ENCODE data around the gene PDIK1L. TPM values are rescaled to one million over a fixed set of nuclear protein-coding genes. Genes with fewer than 3 reads are reported as not detected.
"Not testable (repeated sequence)": the region's sequence is repeated elsewhere in the genome, so short reads cannot be mapped to it uniquely, and the experiment has no call there.

The PDIK1L gene
- total RNA-seq, 1 donor from 2014 or later = 11.2 TPM

- ATAC-seq (no peak), DNase-seq (ENCODE audit: low spot score) (no peak)
- intact Hi-C loops (cut with DNase I) = no loop called here
These were observed 27.5 kb upstream of the PDIK1L start for GRCh38 chr1:26084091-26084561.

GRCh38 chr1:26084844-26085243 lies 26.8 kb upstream of the PDIK1L start:
- intact Hi-C loops (cut with DNase I) = no loop called here
- ATAC-seq (no peak), DNase-seq (ENCODE audit: low spot score) (no peak)

- intact Hi-C loops (cut with DNase I) = no loop called here
These were observed 22.5 kb upstream of the PDIK1L start for GRCh38 chr1:26089125-26089524.

GRCh38 chr1:26090893-26091292 lies 20.7 kb upstream of the PDIK1L start:
- ATAC-seq (no peak), DNase-seq (ENCODE audit: low spot score) (no peak)
- intact Hi-C loops (cut with DNase I) = no loop called here

More at GRCh38 chr1:26089125-26089524, 22.5 kb upstream of the PDIK1L start:
- DNase-seq (ENCODE audit: low spot score) (no peak), ATAC-seq (no peak)

GRCh38 chr1:26092422-26092821 lies 19.2 kb upstream of the PDIK1L start:
- no peak for ATAC-seq
- DNase-seq (ENCODE audit: low spot score) = no peak
- intact Hi-C loops (cut with DNase I) = no loop called here

- ATAC-seq; DNase-seq (ENCODE audit: low spot score); intact Hi-C loops (cut with DNase I): not testable (repeated sequence)
These were observed 18.1 kb upstream of the PDIK1L start for GRCh38 chr1:26093569-26093968.

- intact Hi-C loops (cut with DNase I) = no loop called here
- peak; percentile 22 for ATAC-seq
- no peak for DNase-seq (ENCODE audit: low spot score)
These were observed 17.5 kb upstream of the PDIK1L start for GRCh38 chr1:26094076-26094669.

GRCh38 chr1:26094677-26095383 lies 16.8 kb upstream of the PDIK1L start:
- intact Hi-C loops (cut with DNase I) = no loop called here
- ATAC-seq = peak; percentile 67
- DNase-seq (ENCODE audit: low spot score) = no peak

- intact Hi-C loops (cut with DNase I) = no loop called here
- ATAC-seq = no peak
- DNase-seq (ENCODE audit: low spot score) = no peak
These were observed 15.2 kb upstream of the PDIK1L start for GRCh38 chr1:26096471-26096870.

- no peak for DNase-seq (ENCODE audit: low spot score)
- no peak for ATAC-seq
- intact Hi-C loops (cut with DNase I) = no loop called here
These were observed 13.9 kb upstream of the PDIK1L start for GRCh38 chr1:26097696-26098095.

GRCh38 chr1:26098602-26099001 lies 13.0 kb upstream of the PDIK1L start:
- no peak for DNase-seq (ENCODE audit: low spot score)
- intact Hi-C loops (cut with DNase I) = no loop called here

GRCh38 chr1:26099780-26100179 lies 11.8 kb upstream of the PDIK1L start:
- no peak for DNase-seq (ENCODE audit: low spot score)
- intact Hi-C loops (cut with DNase I) = no loop called here
- ATAC-seq = no peak

More at GRCh38 chr1:26098602-26099001, 13.0 kb upstream of the PDIK1L start:
- ATAC-seq = no peak

GRCh38 chr1:26100204-26100603 lies 11.4 kb upstream of the PDIK1L start:
- ATAC-seq; DNase-seq (ENCODE audit: low spot score); intact Hi-C loops (cut with DNase I): not testable (repeated sequence)

GRCh38 chr1:26102119-26102518 lies 9.5 kb upstream of the PDIK1L start:
- DNase-seq (ENCODE audit: low spot score) = no peak
- ATAC-seq = no peak
- intact Hi-C loops (cut with DNase I) = no loop called here

- intact Hi-C loops (cut with DNase I) = no loop called here
- ATAC-seq (no peak), DNase-seq (ENCODE audit: low spot score) (no peak)
These were observed 9.1 kb upstream of the PDIK1L start for GRCh38 chr1:26102526-26102925.

GRCh38 chr1:26105226-26105548 lies 6.4 kb upstream of the PDIK1L start:
- intact Hi-C loops (cut with DNase I) = loop anchor here (5.0 kb wide), 1 partner anchor 42 kb away; no protein-coding TSS in a partner anchor
- ATAC-seq; DNase-seq (ENCODE audit: low spot score): not testable (repeated sequence)

GRCh38 chr1:26109229-26110164 lies 2.1 kb upstream of the PDIK1L start:
- ATAC-seq = no peak
- intact Hi-C loops (cut with DNase I) = loop anchor here (5.0 kb wide), 1 partner anchor 38 kb away; no protein-coding TSS in a partner anchor
- no peak for DNase-seq (ENCODE audit: low spot score)

- ATAC-seq (peak; percentile 72), DNase-seq (ENCODE audit: low spot score) (peak; percentile 83)
- intact Hi-C loops (cut with DNase I) = no loop called here
These were observed 694 bp upstream of the PDIK1L start for GRCh38 chr1:26110731-26111529.

- DNase-seq (ENCODE audit: low spot score) = no peak
- intact Hi-C loops (cut with DNase I) = no loop called here
- no peak for ATAC-seq
These were observed 767 bp downstream of the PDIK1L start for GRCh38 chr1:26112407-26112775.

Data from sciatic nerve (tissue), 2 donors.